Activated T-cell treated with anti-CD3 and anti-CD28 coated beads, Interleukin-2, amount 50 U/mL, for 4 hours (primary cell): Measurements from ENCODE around the gene AKAP9. TPM values are rescaled to one million over a fixed set of nuclear protein-coding genes. Genes with fewer than 3 reads are reported as not detected.
"Not testable (repeated sequence)": the region's sequence is repeated elsewhere in the genome, so short reads cannot be mapped to it uniquely, and the experiment has no call there.

Experiments
- ATAC-seq, 2 donors: fragments of 200-7000 bp; cut with Tn5 transposase; one replicate each; pipeline ENCODE4 v1.10.0; 2021
- DNase-seq: peaks from one replicate; pipeline ENCODE4 v3.0.0-alpha.2; 2020
- H3K27me3 Mint-ChIP-seq: one replicate; pipeline ENCODE4 v1.8.0; 2021; ENCODE audit warnings: low read depth, mixed read lengths
- H3K36me3 Mint-ChIP-seq: one replicate; pipeline ENCODE4 v1.8.0; 2022; ENCODE audit warnings: mixed read lengths; ENCODE audit not compliant: insufficient read depth
- H3K4me1 Mint-ChIP-seq: one replicate; pipeline ENCODE4 v1.8.0; 2021; ENCODE audit warnings: low read depth, mixed read lengths
- H3K4me3 Mint-ChIP-seq: one replicate; pipeline ENCODE4 v1.8.0; 2021; ENCODE audit warnings: mild to moderate bottlenecking, moderate library complexity, mixed read lengths
- H3K9me3 Mint-ChIP-seq: one replicate; pipeline ENCODE4 v1.8.0; 2021; ENCODE audit warnings: mixed read lengths
- total RNA-seq, 3 donors: library from RNA; stranded (reverse); gene quantifications; one replicate each; pipeline ENCODE4 v1.2.1, GENCODE V29; 2021

AKAP9 gene
- total RNA-seq, 3 donors from 2014 or later, result 22.0 to 25.6 (median 23.9) TPM

GRCh38 chr7:92075455-92076158 is 134.9 kb downstream of the AKAP9 start:
- no peaks in the 10 kb centered on the region for H3K4me1 Mint-ChIP-seq
- no peaks in the 10 kb centered on the region for H3K9me3 Mint-ChIP-seq
- ATAC-seq, result peak; percentile 86 to 88
- DNase-seq, result no peak
- H3K27me3 Mint-ChIP-seq, result no peaks in the 10 kb centered on the region
- no peak overlapping the region for H3K4me3 Mint-ChIP-seq
- peaks cover 38% of the 10 kb centered on the region for H3K36me3 Mint-ChIP-seq

DNA sequence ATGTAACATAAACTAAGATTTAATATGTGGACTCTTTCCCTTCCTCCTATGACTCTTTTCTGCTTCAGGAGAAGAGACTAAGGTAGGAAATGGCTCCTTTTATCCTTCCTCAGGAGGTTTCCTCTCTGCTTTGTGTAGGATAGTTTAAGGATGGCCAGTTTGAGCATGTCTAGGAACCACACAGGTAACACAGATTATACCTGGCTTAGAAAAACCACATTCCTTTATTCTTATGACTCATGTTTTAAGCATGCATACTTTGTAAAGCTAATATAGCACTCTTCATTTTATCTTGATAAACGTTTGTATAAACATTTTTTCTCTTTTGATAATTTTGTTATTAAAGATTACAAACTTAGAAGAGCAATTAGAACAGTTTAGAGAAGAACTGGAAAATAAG is 135.8 kb downstream of the AKAP9 start:
- DNase-seq, result no peak
- no peaks in the 10 kb centered on the region for H3K27me3 Mint-ChIP-seq
- H3K4me3 Mint-ChIP-seq, result no peak overlapping the region
- ATAC-seq, result no peak
- peaks cover 35% of the 10 kb centered on the region for H3K36me3 Mint-ChIP-seq
- H3K4me1 Mint-ChIP-seq, result no peaks in the 10 kb centered on the region
- no peaks in the 10 kb centered on the region for H3K9me3 Mint-ChIP-seq

- not testable (repeated sequence) for H3K27me3 Mint-ChIP-seq, H3K4me3 Mint-ChIP-seq, H3K9me3 Mint-ChIP-seq, ATAC-seq, DNase-seq, H3K4me1 Mint-ChIP-seq
- peaks cover 47% of the 10 kb centered on the region for H3K36me3 Mint-ChIP-seq
Observed at GRCh38 chr7:92083922-92084321, 143.3 kb downstream of the AKAP9 start.

DNA sequence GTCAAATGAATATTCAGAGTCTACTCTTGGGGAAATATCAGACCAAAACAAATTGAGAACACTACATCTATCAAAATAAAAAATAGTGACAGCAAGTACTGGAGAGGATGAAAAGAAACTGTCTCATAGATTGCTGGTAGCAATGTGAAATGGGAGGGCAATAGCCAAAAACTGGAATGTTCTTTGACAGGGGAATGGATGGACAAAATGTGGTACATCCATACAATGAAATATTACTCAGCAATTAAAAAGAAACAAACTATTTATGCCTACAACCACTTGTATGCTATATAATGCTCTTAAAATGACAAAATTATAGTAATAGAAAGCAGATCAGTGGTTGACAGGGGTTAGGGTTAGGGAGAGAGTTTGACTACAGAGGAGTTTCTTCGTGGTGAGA is 147.6 kb downstream of the AKAP9 start:
- Mint-ChIP-seq H3K36me3 (peaks cover 45% of the 10 kb centered on the region), H3K4me1 (no peaks in the 10 kb centered on the region), H3K27me3 (no peaks in the 10 kb centered on the region), H3K9me3 (no peaks in the 10 kb centered on the region), H3K4me3 (no peak overlapping the region)
- DNase-seq, result no peak
- ATAC-seq, result no peak

DNA sequence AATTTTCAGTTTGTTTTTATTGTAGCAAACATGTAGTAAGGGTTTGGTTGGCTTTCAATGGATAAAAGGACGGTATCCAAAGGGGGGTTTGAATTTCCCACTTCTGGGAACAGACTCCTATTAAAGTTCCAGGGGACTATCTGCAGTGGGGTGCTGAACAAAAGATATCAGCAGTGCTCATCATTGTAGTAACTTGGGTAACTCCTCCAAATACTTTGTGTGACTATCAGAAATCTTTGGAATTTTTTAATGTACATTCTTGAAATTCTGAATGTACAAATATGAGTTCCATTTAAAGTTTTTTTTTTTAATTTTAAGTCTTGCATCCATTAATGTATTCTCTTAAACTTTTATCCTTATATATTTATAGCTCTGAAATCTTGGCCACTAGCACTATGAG is 151.5 kb downstream of the AKAP9 start:
- Mint-ChIP-seq H3K4me1 (no peaks in the 10 kb centered on the region), H3K27me3 (no peaks in the 10 kb centered on the region), H3K4me3 (no peak overlapping the region), H3K9me3 (no peaks in the 10 kb centered on the region), H3K36me3 (peaks cover 34% of the 10 kb centered on the region)
- ATAC-seq (no peak), DNase-seq (no peak)

GRCh38 chr7:92095380-92095779 is 154.7 kb downstream of the AKAP9 start:
- no peak overlapping the region for H3K4me3 Mint-ChIP-seq
- no peaks in the 10 kb centered on the region for H3K27me3 Mint-ChIP-seq
- H3K36me3 Mint-ChIP-seq, result peaks cover 39% of the 10 kb centered on the region
- H3K9me3 Mint-ChIP-seq, result no peaks in the 10 kb centered on the region
- no peak for ATAC-seq
- H3K4me1 Mint-ChIP-seq, result no peaks in the 10 kb centered on the region
- no peak for DNase-seq

GRCh38 chr7:92100534-92100933 is 159.9 kb downstream of the AKAP9 start:
- Mint-ChIP-seq H3K4me3 (no peak overlapping the region), H3K9me3 (no peaks in the 10 kb centered on the region), H3K36me3 (peaks cover 44% of the 10 kb centered on the region), H3K4me1 (no peaks in the 10 kb centered on the region), H3K27me3 (no peaks in the 10 kb centered on the region)
- DNase-seq (no peak), ATAC-seq (no peak)

DNA sequence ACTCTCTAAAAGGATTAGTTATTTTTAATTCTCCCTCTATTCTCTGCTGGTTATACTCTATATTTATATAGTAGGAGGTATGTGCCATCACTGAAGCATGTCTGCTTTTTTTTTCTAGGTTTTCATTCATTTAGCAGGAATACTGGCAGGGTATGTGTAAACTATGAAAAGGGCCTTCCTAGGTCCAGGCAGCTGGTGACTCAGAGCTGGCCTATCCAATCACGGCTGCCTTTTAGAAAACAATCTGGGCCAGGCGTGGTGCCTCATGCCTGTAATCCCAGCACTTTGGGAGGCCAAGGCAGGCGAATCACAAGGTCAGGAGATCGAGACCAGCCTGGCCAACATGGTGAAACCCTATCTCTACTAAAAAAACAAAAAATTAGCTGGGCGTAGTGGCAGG is 162.2 kb downstream of the AKAP9 start:
- DNase-seq, H3K4me1 Mint-ChIP-seq, H3K4me3 Mint-ChIP-seq, H3K9me3 Mint-ChIP-seq, ATAC-seq, H3K27me3 Mint-ChIP-seq: not testable (repeated sequence)
- peaks cover 41% of the 10 kb centered on the region for H3K36me3 Mint-ChIP-seq

GRCh38 chr7:92108821-92109220 is 168.2 kb downstream of the AKAP9 start:
- Mint-ChIP-seq H3K36me3 (peaks cover 20% of the 10 kb centered on the region), H3K4me1 (no peaks in the 10 kb centered on the region), H3K27me3 (no peaks in the 10 kb centered on the region), H3K9me3 (no peaks in the 10 kb centered on the region), H3K4me3 (no peak overlapping the region)
- ATAC-seq (no peak), DNase-seq (no peak)

DNA sequence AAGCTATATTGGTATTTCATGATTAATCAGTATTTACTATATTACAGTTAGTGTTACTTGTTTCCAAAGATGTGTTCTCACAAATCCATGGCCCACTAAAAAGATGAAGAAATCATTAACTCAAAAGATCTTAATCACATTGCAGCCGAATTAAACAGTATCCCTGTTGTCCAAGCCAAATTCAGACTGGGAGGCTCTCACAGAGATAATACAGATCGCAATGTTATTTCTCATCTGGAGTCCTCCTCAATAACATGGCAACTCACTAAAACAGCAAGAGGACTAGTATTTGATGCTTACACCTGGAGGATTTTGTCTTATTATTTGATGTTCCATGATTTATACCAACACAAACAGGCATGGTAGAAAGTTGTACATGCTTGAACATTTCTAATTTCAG is 170.2 kb downstream of the AKAP9 start:
- no peaks in the 10 kb centered on the region for H3K9me3 Mint-ChIP-seq
- ATAC-seq (no peak), DNase-seq (no peak)
- H3K4me1 Mint-ChIP-seq, result no peaks in the 10 kb centered on the region
- no peaks in the 10 kb centered on the region for H3K27me3 Mint-ChIP-seq
- no peak overlapping the region for H3K4me3 Mint-ChIP-seq
- peaks cover 30% of the 10 kb centered on the region for H3K36me3 Mint-ChIP-seq

- no peaks in the 10 kb centered on the region for H3K4me1 Mint-ChIP-seq
- no peaks in the 10 kb centered on the region for H3K9me3 Mint-ChIP-seq
- no peaks in the 10 kb centered on the region for H3K27me3 Mint-ChIP-seq
- no peak overlapping the region for H3K4me3 Mint-ChIP-seq
- ATAC-seq (no peak), DNase-seq (no peak)
- peaks cover 39% of the 10 kb centered on the region for H3K36me3 Mint-ChIP-seq
Observed at GRCh38 chr7:92115821-92116220, 175.2 kb downstream of the AKAP9 start.

GRCh38 chr7:92116949-92117348 is 176.3 kb downstream of the AKAP9 start:
- no peaks in the 10 kb centered on the region for H3K27me3 Mint-ChIP-seq
- H3K9me3 Mint-ChIP-seq, result no peaks in the 10 kb centered on the region
- H3K36me3 Mint-ChIP-seq, result peaks cover 47% of the 10 kb centered on the region
- H3K4me1 Mint-ChIP-seq, result no peaks in the 10 kb centered on the region
- DNase-seq (no peak), ATAC-seq (no peak)
- no peak overlapping the region for H3K4me3 Mint-ChIP-seq

DNA sequence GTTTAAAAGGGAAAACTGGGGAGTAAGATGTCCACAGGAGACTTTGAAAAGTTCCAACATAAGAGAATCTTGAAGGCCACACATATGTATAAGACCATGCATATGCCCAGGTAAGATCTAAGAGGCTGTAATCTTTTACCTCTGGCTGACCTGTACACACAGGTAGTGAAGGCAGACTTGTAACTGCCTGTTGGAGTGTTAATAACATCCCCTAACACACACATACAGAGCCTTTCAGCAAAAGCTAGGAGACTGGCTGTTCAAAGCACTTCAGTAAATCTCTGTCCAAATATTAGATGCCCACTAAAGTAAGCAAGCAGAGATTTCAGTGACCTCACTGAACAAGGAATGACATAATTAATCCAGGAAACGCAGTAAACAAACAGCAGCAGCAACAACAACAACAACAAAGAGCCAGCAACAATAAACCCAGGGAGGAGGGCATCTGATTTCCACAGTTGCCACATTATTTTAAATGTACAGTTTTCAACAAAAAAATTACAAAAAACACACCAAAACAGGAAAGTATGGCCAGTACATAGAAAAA is 178.6 kb downstream of the AKAP9 start:
- DNase-seq (no peak), ATAC-seq (no peak)
- no peaks in the 10 kb centered on the region for H3K4me1 Mint-ChIP-seq
- H3K27me3 Mint-ChIP-seq, result no peaks in the 10 kb centered on the region
- no peak overlapping the region for H3K4me3 Mint-ChIP-seq
- H3K9me3 Mint-ChIP-seq, result no peaks in the 10 kb centered on the region
- H3K36me3 Mint-ChIP-seq, result peaks cover 62% of the 10 kb centered on the region

GRCh38 chr7:92121681-92122080 is 181.0 kb downstream of the AKAP9 start:
- ATAC-seq, result no peak
- H3K27me3 Mint-ChIP-seq, result no peaks in the 10 kb centered on the region
- H3K4me1 Mint-ChIP-seq, result no peaks in the 10 kb centered on the region
- H3K36me3 Mint-ChIP-seq, result peaks cover 54% of the 10 kb centered on the region
- H3K9me3 Mint-ChIP-seq, result no peaks in the 10 kb centered on the region
- no peak overlapping the region for H3K4me3 Mint-ChIP-seq
- no peak for DNase-seq

DNA sequence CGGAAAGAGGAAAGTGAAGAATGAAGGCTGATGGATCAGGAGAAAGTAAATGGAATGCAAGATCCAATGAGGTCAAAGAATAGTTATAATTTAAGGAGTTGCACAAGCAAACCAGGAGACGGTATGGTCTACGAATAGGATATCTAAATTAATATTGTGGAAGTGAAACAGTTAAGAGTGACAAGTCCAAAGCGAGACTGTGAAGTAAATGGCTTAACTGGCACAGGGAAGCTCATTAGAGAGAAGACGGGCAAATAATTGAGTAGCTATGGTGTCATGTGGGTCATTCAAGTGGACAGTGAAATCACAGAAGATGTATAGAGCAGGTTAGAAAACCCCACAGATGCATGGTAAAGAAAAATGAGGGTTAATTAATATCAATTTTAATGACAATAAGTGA is 190.4 kb downstream of the AKAP9 start:
- Mint-ChIP-seq H3K4me1 (peaks cover 20% of the 10 kb centered on the region), H3K27me3 (no peaks in the 10 kb centered on the region), H3K4me3 (no peak overlapping the region), H3K9me3 (no peaks in the 10 kb centered on the region), H3K36me3 (peaks cover 20% of the 10 kb centered on the region)
- DNase-seq (no peak), ATAC-seq (no peak)
